Type B pancreatic cell (in vitro differentiated cells): ENCODE measurements around the gene PDZD7. TPM values are rescaled to one million over a fixed set of nuclear protein-coding genes. Genes with fewer than 3 reads are reported as not detected.

Experiments
- DNase-seq: peaks from one replicate; pipeline ENCODE4 v3.0.0; 2021; ENCODE audit warnings: mixed read lengths; ENCODE audit not compliant: unreplicated experiment; ENCODE audit errors: extremely low spot score
- H3K27ac Mint-ChIP-seq: 2 replicates; pipeline ENCODE4 v1.8.0; 2021; ENCODE audit warnings: mild to moderate bottlenecking, mixed read lengths
- H3K27me3 Mint-ChIP-seq: 2 replicates; pipeline ENCODE4 v1.8.0; 2021; ENCODE audit warnings: mixed read lengths
- H3K36me3 Mint-ChIP-seq: 2 replicates; pipeline ENCODE4 v1.8.0; 2021; ENCODE audit warnings: mixed read lengths
- H3K4me1 Mint-ChIP-seq: one replicate; pipeline ENCODE4 v1.8.0; 2021; ENCODE audit warnings: mixed read lengths; ENCODE audit not compliant: unreplicated experiment
- H3K4me3 Mint-ChIP-seq: 2 replicates; pipeline ENCODE4 v1.8.0; 2021; ENCODE audit warnings: mild to moderate bottlenecking, mixed read lengths
- H3K9me3 Mint-ChIP-seq: 2 replicates; pipeline ENCODE4 v1.8.0; 2021; ENCODE audit warnings: mixed read lengths
- CTCF ChIP-seq: fragments of 200-600 bp; sonication (generic); conservative IDR thresholded peaks from 2 replicates; pipeline ENCODE4 v1.5.0; 2021; ENCODE audit warnings: antibody characterized with exemption, mild to moderate bottlenecking
- total RNA-seq: library from RNA; stranded (reverse); gene quantifications from 2 replicates; pipeline ENCODE4 v1.2.1, GENCODE V29; 2021; ENCODE audit warnings: low replicate concordance

PDZD7 gene
- total RNA-seq, 1 donor from 2014 or later, result 2.0 TPM

GRCh38 chr10:100988166-100988565 is 42.8 kb downstream of the PDZD7 start:
- Mint-ChIP-seq H3K27ac (peak overlapping the region; percentile 92), H3K36me3 (peaks cover 20% of the 10 kb centered on the region), H3K27me3 (no peaks in the 10 kb centered on the region), H3K9me3 (no peaks in the 10 kb centered on the region), H3K4me1 (peaks cover 25% of the 10 kb centered on the region), H3K4me3 (peak overlapping the region; percentile 98)
- no peak for TF ChIP-seq CTCF
- no peak for DNase-seq

GRCh38 chr10:100987685-100988049 is 43.3 kb downstream of the PDZD7 start:
- no peak for TF ChIP-seq CTCF
- Mint-ChIP-seq H3K4me1 (peaks cover 25% of the 10 kb centered on the region), H3K27me3 (no peaks in the 10 kb centered on the region), H3K36me3 (peaks cover 20% of the 10 kb centered on the region), H3K9me3 (no peaks in the 10 kb centered on the region), H3K4me3 (peak overlapping the region; percentile 98), H3K27ac (peak overlapping the region; percentile 92)
- DNase-seq, result no peak

- Mint-ChIP-seq H3K36me3 (peaks cover 20% of the 10 kb centered on the region), H3K4me3 (peak within 1 kb of the TSS; percentile 98), H3K4me1 (peaks cover 25% of the 10 kb centered on the region), H3K9me3 (no peaks in the 10 kb centered on the region), H3K27ac (peak within 1 kb of the TSS; percentile 92), H3K27me3 (no peaks in the 10 kb centered on the region)
- TF ChIP-seq CTCF, result no peak
- peak; percentile 87 for DNase-seq
These were observed 43.8 kb downstream of the PDZD7 start, which contains the start of the genes MRPL43 and TWNK for GRCh38 chr10:100986952-100987684. TSS of gene MRPL43 (minus strand) at chr10:100987497. CDS start at chr10:100987443, 54 bp downstream. TSS of gene TWNK (plus strand) at chr10:100987543. CDS start at chr10:100988211, 668 bp downstream.

- DNase-seq, result no peak
- peaks cover 20% of the 10 kb centered on the region for H3K36me3 Mint-ChIP-seq
- H3K4me1 Mint-ChIP-seq, result peaks cover 25% of the 10 kb centered on the region
- H3K27ac Mint-ChIP-seq, result peak overlapping the region; percentile 92
- H3K9me3 Mint-ChIP-seq, result no peaks in the 10 kb centered on the region
- TF ChIP-seq CTCF, result no peak
- no peaks in the 10 kb centered on the region for H3K27me3 Mint-ChIP-seq
- peak overlapping the region; percentile 98 for H3K4me3 Mint-ChIP-seq
These were observed 44.3 kb downstream of the PDZD7 start for GRCh38 chr10:100986623-100986951.

GRCh38 chr10:100985336-100985735 is 45.6 kb downstream of the PDZD7 start:
- Mint-ChIP-seq H3K27ac (no peak overlapping the region), H3K4me3 (peak overlapping the region; percentile 98)

More at GRCh38 chr10:100985336-100985735, 45.6 kb downstream of the PDZD7 start:
- Mint-ChIP-seq H3K9me3 (no peaks in the 10 kb centered on the region), H3K4me1 (peaks cover 23% of the 10 kb centered on the region), H3K27me3 (no peaks in the 10 kb centered on the region), H3K36me3 (peaks cover 10% of the 10 kb centered on the region)
- DNase-seq, result no peak
- TF ChIP-seq CTCF, result no peak
